NB4 (cell line): Measurements from ENCODE around the gene TRAM1L1.

Experiments
- MAX ChIP-seq: IDR thresholded peaks from 2 replicates; pipeline ENCODE4 v1.6.1; 2011; ENCODE audit warnings: low read depth, low read length
- MYC ChIP-seq: IDR thresholded peaks from 2 replicates; pipeline ENCODE4 v1.6.1; 2011; ENCODE audit warnings: low read depth, low read length
- POLR2A ChIP-seq: IDR thresholded peaks from 2 replicates; pipeline ENCODE4 v1.6.1; 2011; ENCODE audit warnings: mild to moderate bottlenecking; ENCODE audit not compliant: insufficient read length; ENCODE audit errors: extremely low read depth
- TF ChIP-seq, protein P1 (sequence below): IDR thresholded peaks from one replicate; pipeline ENCODE4 v1.5.1; 2012; ENCODE audit warnings: low read depth, low read length

DNA sequence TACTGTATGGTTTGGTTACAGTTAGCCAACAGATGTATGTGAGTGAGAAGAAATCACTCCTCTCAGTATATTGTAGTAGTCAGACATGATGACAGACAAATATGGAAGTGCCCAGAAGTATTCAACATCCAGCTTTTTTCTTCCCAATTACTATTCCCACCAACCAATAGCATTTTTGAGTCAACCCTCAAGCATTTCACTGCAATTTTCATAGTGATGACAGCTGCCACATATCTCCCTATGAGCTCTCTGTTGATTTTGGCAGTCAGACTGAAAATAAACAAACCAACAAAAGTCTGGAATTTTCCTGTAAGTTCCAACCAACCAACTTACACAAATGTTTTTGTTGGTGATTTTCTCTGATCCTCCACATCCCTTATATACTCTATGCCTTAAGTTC lies 8.2 kb upstream of the TRAM1L1 start:
- TF ChIP-seq, protein P1, sequence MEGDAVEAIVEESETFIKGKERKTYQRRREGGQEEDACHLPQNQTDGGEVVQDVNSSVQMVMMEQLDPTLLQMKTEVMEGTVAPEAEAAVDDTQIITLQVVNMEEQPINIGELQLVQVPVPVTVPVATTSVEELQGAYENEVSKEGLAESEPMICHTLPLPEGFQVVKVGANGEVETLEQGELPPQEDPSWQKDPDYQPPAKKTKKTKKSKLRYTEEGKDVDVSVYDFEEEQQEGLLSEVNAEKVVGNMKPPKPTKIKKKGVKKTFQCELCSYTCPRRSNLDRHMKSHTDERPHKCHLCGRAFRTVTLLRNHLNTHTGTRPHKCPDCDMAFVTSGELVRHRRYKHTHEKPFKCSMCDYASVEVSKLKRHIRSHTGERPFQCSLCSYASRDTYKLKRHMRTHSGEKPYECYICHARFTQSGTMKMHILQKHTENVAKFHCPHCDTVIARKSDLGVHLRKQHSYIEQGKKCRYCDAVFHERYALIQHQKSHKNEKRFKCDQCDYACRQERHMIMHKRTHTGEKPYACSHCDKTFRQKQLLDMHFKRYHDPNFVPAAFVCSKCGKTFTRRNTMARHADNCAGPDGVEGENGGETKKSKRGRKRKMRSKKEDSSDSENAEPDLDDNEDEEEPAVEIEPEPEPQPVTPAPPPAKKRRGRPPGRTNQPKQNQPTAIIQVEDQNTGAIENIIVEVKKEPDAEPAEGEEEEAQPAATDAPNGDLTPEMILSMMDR, result no peak
- TF ChIP-seq MYC (no peak), POLR2A (no peak), MAX (no peak)
